Astrocyte of the cerebellum (primary cell): ENCODE measurements around the gene DCDC2.
A peak's percentile ranks its signal among the peaks of the same experiment; 100 is the strongest.
"Not testable (repeated sequence)": the region's sequence is repeated elsewhere in the genome, so short reads cannot be mapped to it uniquely, and the experiment has no call there.

Experiments
- DNase-seq: peaks from one replicate; pipeline ENCODE4 v3.0.0-alpha.2; 2011; ENCODE audit warnings: low read depth
- H3K4me3 ChIP-seq: 2 replicates; pipeline ENCODE4 v1.5.1; 2011; ENCODE audit warnings: mild to moderate bottlenecking, low read depth, low read length, moderate library complexity
- in situ Hi-C: cut with HindIII; loops from 2 replicates; pipeline ENCODE4 v1.10.0; 2017; ENCODE audit warnings: low sequenced_read_pairs
- TF ChIP-seq, protein P1 (sequence below): IDR thresholded peaks from 2 replicates; pipeline ENCODE4 v1.5.1; 2012; ENCODE audit warnings: low read length, low read depth, moderate library complexity, mild to moderate bottlenecking; ENCODE audit errors: missing control alignments

DCDC2 gene

DNA sequence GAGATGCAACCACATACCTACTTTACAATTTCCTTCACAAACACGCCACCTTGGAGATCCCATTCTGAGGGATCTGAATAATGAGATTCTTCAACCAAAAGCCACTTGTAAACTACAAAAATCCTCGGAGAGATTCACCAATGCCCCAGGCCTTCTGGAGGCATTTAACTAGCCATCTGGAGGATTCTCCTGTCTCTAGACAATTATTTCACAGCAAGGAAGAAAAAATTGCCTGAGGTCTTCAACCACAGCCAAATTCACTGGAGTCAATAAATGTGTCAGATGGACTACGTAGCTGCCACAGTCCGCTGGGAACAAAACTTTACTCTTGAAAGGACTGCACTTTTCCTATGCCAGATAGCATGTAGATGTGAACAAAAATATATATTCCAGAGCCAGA lies 19.0 kb upstream of the DCDC2 start:
- no peak overlapping the region for H3K4me3 ChIP-seq
- TF ChIP-seq, protein P1, sequence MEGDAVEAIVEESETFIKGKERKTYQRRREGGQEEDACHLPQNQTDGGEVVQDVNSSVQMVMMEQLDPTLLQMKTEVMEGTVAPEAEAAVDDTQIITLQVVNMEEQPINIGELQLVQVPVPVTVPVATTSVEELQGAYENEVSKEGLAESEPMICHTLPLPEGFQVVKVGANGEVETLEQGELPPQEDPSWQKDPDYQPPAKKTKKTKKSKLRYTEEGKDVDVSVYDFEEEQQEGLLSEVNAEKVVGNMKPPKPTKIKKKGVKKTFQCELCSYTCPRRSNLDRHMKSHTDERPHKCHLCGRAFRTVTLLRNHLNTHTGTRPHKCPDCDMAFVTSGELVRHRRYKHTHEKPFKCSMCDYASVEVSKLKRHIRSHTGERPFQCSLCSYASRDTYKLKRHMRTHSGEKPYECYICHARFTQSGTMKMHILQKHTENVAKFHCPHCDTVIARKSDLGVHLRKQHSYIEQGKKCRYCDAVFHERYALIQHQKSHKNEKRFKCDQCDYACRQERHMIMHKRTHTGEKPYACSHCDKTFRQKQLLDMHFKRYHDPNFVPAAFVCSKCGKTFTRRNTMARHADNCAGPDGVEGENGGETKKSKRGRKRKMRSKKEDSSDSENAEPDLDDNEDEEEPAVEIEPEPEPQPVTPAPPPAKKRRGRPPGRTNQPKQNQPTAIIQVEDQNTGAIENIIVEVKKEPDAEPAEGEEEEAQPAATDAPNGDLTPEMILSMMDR = no peak
- DNase-seq = no peak
- in situ Hi-C loops = no loop called here

DNA sequence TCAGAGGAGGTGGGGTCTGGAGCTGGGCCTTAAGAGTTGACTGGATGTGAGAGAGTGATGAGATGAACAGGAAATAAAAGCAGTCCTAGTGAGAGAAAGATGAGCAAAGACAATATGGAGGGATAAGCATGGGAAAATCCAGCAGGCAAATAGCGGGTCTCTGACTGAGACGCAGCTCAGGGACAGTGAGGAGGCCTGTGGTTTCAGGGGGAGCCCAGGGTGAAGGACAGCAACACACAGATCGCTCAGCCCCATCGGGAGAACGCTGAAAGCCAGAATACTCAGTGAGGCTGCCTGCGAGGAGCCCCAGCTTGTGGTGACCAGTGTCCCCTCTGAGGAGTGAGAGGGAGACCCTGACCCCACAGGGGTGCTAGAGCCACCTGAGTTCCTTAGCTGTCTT lies 16.8 kb upstream of the DCDC2 start:
- TF ChIP-seq, protein P1 = no peak
- no peak overlapping the region for H3K4me3 ChIP-seq
- no peak for DNase-seq
- in situ Hi-C loops = no loop called here

DNA sequence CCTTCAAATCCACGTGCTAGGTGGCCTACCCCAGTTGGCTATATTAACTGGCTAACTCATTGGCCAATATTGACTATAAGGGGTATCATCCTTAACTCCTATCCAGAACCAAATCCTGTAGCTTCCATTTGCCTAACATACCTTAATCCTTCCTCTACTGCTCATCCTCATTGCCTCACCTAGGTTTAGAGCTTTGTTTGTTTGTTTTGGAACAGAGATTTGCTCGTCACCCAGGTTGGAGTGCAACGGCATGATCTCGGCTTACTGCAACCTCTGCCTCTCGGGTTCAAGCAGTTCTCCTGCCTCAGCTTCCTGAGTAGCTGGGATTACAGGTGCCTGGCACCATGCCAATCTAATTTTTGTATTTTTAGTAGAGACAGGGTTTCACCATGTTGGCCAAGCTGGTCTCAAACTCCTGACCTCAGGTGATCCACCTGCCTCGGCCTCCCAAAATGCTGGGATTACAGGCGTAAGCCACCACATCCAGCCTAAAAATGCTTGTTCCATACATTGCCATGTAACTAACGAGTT lies 7.3 kb upstream of the DCDC2 start:
- in situ Hi-C loops, H3K4me3 ChIP-seq, DNase-seq: not testable (repeated sequence)

DNA sequence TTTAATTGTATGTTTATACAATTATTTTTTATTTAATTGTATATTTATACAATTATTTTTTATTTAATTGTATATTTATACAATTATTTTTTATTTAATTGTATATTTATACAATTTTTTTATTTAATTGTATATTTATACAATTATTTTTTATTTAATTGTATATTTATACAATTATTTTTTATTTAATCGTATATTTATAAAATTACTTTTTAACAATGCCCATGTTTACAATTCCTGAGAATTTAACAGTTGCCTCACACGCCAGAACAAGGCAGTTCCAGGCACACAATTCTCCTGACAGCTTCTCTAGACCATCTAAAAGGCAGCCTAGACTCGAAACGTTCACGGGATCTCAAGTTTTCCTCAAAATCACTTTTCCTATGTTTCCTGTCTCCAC lies 4.5 kb upstream of the DCDC2 start:
- H3K4me3 ChIP-seq, in situ Hi-C loops, DNase-seq: not testable (repeated sequence)

DNA sequence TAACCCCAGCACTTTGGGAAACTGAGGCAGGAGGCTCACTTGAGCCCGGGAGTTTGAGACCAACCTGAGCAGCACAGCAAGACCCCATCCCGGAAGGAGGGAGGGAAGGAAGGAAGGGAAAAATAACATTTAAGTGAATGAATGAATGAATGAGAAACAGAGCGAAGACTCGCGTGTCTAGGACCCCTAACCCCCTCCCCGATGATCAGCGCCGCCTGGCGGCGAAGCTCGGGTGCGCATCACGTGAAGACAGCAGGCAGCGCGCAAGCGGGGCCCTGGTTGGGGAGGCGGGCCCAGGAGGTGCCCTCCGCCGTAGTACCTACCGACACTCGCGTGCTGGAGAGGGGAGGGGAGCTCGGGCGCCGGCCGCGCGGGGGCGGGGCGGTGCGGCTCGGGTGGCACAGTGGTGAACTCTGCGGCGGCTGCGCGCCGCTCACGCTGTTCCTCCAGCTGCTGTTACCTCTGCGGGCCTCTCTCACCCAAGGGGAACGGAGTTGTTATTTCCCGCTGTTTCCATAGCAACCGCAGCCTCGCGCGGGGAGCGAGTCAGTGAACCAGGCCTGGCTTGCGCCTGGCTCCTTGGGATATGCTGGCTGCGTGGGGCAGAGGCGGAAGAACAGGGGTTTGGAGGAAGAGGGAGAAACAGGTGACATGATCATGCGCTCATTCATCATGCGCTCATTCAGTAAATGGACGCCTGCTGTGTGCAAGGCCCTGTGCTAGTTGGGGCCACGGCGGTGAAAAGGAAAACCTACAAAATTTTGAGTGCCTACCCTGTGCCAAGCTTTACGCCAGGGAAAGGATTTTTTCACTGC lies 2.0 kb upstream of the DCDC2 start:
- TF ChIP-seq, protein P1 = peak; percentile 94
- peak; percentile 39 for DNase-seq
- in situ Hi-C loops = no loop called here
- H3K4me3 ChIP-seq = peak overlapping the region; percentile 55

DNA sequence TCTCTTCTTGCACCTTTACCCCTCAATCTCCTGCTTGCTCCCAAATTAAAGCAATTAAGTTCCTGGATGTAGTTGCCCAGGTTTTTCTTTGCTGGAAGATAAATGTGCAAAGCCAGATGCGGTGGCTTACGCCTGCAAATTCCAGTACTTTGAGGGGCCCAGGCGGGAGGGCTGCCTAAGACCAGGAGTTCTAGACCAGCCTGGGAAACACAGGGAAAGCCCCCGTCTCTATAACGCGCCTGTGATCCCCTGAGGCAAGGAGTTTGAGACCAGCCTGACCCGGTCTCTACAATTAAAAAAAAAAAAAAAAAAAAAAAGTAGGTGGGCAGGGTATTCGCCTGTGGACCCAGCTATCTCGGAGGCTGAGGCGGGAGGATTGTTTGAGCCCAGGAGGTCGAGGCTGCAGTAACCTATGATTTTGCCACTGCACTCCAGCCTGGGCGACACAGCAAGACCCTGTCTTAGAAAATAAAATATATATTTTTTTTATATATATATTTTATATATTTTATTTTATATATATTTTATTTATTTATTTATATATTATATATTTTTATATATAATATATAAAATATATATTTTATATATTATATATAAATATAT lies 461 bp upstream of the DCDC2 start:
- peak overlapping the region; percentile 39 for H3K4me3 ChIP-seq
- DNase-seq = no peak
- in situ Hi-C loops = no loop called here
- TF ChIP-seq, protein P1 = no peak

DNA sequence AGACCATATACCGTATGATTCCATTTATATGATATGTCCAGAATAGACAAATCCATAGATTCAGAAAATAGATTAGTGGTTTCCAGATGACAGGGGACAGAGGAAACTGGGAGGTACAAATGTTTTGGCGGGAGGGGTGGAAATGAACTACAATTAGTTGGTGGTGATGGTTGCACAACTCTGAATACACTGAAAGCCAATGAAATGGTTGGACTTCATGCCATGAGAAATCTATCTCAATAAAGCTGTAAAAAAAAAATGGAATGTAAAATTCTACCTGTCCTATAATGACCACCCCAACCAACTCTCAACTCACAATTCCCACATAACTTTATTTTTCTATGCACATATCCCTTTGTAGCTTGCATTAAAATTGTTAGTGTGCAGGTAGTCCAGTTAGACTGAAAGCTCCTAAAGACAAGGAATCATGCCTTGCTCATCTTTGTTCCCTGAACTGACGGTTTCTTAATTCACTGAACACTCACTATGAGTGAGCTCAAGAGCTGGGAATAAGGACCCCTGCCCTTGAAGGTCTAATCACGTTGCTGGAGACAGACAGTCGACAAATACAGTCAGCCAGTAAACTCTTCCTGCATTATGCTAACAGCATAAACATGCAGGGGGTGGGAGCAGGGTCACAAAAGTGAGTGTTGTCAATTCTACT lies 1.4 kb downstream of the DCDC2 start:
- H3K4me3 ChIP-seq = no peak overlapping the region
- TF ChIP-seq, protein P1 = no peak
- DNase-seq = no peak
- in situ Hi-C loops = no loop called here
